GM18873 (cell line): Measurements from ENCODE around the gene SV2B.

Experiments
- ATAC-seq: cut with Tn5 transposase; IDR thresholded peaks from one replicate; pipeline ENCODE4 v1.9.1; 2021; ENCODE audit warnings: mild to moderate bottlenecking, moderate library complexity, moderate number of reproducible peaks; ENCODE audit not compliant: unreplicated experiment, low FRiP score

The SV2B gene

DNA sequence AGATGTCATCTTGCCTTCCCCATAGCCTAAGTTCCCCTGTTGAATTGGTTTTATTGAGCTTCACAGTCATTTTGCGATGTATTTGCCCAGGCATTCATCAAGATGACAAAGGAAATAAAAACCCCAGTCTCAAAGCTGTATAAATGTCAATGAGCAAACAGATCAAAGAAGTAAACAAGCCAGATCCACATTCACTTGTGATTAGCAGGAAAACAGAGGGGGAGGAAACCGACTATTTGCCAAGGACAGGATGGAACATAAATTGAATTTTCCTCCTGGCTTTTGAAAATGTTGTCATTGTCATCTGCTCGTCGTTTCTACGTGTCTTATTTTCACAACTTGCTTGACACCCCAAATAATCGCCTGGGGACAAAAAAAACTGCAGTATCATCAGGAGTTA is 83.5 kb downstream of the SV2B start:
- ATAC-seq: no peak

DNA sequence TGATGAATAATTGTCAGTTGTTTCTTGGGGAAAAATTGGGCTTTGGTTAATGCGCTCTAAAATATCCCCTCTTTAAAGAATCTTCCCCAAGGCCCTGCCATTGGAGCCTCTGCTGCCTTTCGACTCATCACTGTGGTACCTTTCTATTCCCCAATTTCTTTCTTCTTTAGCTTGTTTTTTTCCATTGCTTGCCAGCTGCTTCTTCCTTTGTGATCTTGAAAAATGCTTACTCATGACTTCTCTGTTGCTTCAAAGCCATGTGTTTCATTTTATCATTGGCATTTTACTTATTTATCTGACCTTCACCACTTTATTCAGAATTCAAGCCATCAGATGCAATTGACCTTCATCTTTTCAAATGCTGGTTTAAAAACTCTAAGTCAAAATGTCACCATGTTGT is 84.4 kb downstream of the SV2B start:
- ATAC-seq: no peak

DNA sequence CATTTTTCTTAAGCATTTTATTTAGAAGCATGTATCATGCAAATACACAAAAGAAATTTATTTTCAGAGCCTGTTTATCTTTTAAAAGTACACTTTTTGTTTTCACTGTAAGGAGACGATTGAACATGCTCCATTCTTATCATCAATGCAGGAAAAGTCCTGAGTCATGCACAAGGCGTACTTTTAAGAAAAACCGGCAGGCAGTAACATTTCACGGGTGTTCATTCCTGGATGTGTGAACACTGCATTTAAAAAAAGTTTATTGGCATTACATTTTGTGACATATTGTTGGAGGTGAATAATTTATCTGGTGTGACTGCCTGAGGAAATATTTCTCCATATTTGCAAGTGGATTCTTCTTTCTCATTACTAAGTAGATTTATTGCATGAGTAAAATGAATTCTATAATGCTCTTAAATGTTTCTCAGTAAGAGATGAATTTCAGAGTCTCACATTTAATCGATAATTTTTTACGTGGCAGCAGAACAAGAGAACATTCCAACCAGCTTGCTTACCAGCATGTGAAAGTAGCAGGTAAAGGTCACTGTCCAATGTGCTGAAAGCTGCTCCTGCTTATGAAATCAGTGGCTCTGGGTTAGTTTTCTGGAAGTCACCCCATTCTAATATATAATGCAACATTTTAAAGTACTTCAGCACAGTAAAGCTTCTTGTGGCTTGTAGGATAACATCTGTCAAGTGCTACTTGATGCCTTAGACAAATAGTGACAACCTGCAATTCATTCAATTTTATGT is 87.0 kb downstream of the SV2B start:
- no peak for ATAC-seq

DNA sequence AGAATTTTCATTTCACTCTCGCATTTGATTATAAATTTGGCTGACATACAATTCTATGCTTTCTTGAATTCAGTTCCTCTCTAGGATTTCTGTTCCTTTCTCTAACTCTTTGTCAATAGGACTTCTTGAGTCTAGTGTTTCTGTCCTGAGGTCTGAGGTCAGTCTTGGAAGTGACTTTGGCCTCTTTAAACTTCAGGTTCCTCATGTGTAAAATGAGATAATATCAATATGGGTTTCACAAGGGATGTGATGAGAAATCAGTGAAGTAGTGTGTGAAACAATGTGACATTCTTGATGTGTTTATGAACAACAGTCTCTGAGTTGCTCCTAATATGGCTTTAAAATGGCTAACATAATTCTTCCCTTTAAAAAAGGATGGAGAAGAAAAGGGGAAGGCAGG is 92.2 kb downstream of the SV2B start:
- ATAC-seq: no peak

DNA sequence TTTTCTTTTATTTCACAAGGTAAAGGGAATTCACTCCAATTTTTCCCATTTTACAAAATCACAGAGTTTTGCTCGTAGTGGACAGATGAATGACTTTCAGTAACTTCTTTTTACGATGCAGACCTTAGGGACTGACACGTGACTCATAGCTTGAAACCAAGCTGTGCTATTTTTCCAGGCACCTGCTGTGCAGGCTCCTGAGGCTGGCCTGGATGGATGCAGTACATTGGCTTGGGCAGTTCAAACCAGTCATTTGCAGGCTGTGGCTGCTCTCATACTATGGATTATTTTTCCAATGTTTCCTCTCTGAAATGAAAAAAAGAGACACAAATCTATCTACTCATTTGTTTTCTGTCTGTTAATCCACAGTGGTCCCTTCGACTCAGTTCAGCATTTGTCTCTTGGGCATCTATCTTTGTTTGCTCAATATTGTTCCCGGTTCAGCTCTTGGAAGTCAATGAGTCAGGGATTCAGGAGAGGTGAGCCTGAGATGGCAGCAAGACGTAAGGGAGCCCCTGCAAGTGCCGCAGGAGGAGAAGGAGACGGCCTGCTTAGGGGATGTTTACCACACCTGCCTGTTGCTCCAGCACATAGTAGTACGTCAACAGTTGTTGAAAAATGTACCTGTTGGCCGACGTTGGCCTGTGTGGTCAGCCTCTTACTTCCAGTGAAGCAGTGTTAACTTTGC is 92.8 kb downstream of the SV2B start:
- ATAC-seq: no peak

DNA sequence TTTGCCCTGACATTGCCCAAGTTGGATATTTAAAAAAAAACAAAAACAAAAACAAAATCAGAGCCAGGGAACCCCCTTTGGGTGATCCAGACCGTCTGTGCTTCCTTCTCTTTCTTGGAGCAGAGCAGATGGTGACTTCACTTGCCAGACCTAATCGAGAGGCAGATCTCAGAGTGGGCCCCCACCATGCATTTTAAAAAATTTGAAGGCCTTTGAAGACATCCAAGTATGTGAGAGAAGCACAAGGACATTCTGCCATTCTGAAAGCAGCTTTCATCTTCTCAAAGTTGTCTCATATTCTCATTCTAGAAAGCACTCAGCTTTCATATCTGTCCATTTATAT is 93.3 kb downstream of the SV2B start:
- no peak for ATAC-seq

GRCh38 chr15:91196127-91196526 is 96.1 kb downstream of the SV2B start:
- no peak for ATAC-seq

GRCh38 chr15:91196768-91197167 is 96.7 kb downstream of the SV2B start:
- ATAC-seq: no peak

DNA sequence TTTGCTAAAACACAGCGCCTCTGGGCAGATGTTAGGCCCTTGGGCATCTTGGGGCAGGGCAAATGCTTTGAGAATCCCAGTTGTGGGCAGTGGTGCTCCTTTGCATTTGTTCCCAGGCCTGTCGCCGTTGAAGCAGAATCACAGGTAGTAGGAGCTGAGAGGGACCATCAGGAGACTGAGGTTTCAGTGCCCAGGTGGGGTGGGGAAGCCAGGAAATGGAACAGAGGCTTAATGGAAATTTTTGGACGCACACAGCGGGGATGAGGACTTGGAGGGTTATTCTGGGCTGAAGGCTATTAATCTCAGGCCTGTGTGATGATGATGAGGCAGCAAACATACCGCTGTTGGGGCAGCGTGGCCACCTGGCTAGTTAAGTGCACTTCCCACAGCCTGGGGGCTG is 99.5 kb downstream of the SV2B start:
- ATAC-seq: no peak

GRCh38 chr15:91200101-91200754 is 100.2 kb downstream of the SV2B start:
- ATAC-seq: no peak

DNA sequence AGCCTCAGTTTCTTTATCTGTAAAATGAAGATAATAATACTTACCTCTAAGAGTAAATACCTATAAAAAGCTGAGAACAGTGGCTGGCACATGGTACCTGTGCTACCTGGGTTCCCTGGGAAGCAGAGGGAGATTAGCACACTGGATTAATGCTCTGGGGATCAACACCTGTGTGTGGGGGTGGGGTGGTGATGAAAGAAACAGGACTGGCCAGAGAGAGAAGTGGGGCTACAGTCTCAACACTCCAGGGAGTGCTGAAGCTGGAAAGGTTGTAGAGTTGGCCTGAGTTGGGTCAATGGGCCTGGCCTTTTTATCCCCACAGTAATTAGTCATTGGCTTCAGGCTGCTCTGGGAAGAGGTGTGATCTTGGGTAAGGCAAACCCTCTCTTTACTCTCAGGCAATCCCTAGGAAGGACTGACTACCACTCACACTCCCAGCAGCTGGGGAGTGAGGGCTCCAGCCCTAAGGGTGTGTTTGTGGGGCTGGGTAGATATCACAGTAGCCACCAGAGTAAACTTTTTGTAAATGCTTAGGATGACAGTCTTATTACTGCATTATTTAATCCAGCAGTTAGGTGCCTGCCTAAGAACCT is 102.5 kb downstream of the SV2B start:
- no peak for ATAC-seq

DNA sequence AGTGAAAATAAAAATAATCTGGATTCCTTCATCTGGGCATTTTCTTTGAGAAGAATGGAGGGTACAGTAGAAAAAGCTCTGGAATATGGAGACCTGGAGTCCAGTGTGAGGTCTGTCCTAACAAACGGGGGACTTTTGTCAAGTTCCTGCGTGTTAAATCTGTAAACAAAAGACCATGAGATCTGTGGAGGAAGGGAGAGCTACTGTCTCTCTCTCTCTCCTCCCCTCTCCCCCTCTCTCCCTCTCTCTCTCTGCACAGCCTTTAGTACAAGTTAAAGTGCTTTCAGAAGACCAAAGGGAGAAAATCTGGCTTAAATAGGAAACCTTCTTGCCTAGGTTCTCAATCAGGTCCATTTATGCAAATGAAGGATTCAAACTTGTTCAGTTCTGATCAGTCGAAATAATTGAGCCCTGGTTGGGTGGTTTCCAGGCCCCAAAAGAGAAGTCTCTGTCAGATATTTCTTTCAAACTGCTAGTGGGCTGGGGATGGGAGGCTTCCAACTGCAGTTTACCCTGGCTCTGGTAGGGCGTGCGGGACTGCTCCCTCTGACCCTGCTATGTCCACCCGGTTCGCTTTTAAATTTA is 103.7 kb downstream of the SV2B start:
- ATAC-seq: no peak

GRCh38 chr15:91208371-91208770 is 108.3 kb downstream of the SV2B start:
- ATAC-seq: no peak

GRCh38 chr15:91209318-91209717 is 109.3 kb downstream of the SV2B start:
- no peak for ATAC-seq

- no peak for ATAC-seq
These were observed 109.7 kb downstream of the SV2B start for GRCh38 chr15:91209726-91210125.

DNA sequence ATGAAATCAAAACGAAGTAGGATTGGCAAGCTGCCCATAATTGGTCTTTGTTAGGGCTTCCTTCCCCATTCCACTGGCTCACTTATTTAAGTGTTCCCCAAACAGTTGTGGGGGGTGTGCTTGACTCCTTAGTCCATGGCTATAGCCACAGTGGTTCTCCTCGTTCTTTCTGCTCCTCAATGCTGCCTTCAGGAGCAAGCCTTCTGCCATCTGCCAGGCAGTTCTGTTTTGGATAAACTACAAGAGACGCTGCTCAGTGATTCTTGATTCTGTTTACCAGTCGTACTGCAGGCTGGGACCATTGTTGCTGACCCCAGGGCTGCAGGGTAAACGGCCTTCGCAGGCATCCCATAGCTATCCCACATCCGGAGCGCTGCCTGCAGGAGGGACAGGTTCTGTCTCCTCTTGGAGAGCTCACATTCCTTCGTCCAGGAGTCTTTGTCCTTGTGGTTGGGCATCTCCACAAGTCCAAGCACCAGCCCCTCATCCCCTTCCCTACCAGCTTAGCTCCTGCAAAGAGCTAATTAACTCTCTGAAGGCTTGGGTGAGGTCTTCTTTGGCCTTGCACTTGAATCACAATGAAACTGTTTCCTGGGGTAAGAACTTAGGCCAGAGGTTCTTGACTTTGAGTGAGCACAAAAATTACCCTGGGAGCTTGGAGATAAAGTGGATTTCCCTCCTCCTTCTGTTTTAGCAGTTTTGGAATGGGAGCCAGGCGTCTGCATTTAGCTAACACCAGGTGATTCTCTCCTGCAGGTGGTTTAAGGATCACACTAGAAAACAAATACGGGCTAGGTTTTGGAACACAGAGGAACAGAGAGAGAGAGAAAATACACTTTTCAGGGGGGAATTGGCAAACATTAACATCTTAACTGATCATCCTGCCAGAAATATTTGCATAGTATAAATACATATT is 114.9 kb downstream of the SV2B start:
- ATAC-seq: no peak

GRCh38 chr15:91216000-91216399 is 115.9 kb downstream of the SV2B start:
- no peak for ATAC-seq

GRCh38 chr15:91219206-91219605 is 119.1 kb downstream of the SV2B start:
- ATAC-seq: no peak

DNA sequence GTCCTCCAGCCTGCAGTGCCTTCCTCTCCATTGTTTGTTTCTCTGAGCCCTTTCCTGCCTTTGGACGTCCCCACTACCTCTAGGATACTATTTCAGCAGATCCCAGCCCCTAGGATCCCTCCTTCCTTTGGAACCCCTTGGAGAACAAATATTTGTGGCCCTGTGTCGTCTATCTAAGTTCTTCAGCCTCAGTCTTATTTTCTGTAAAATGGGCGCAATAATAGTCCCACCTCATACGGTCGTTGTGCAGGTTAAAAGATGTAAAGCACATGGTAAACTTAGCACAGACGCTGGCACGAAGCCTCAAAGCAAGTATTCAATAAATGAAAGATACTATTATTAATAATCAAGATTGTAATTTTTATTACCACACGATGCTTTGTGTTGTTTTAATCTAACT is 122.0 kb downstream of the SV2B start:
- ATAC-seq: no peak

- no peak for ATAC-seq
These were observed 123.8 kb downstream of the SV2B start for GRCh38 chr15:91223863-91224262.
